HEK293T (cell line): ENCODE results near the gene SYNE1.

Experiments used
- FOXM1 ChIP-seq: fragments of 450-650 bp; IDR thresholded peaks from 2 replicates; pipeline ENCODE4 v1.6.1; 2017; ENCODE audit warnings: mild to moderate bottlenecking, borderline replicate concordance
- NFRKB ChIP-seq: fragments of 450-650 bp; IDR thresholded peaks from 2 replicates; pipeline ENCODE4 v1.6.1; 2016; ENCODE audit warnings: mild to moderate bottlenecking, moderate library complexity
- TARDBP ChIP-seq: fragments of 450-650 bp; IDR thresholded peaks from 2 replicates; pipeline ENCODE4 v1.6.1; 2016

- TF ChIP-seq NFRKB (no peak), TARDBP (no peak), FOXM1 (no peak)
Measured at GRCh38 chr6:152143359-152143758, 493.8 kb downstream of the SYNE1 start.
